ENCODE data around the gene C4orf17. TPM values are rescaled to one million over a fixed set of nuclear protein-coding genes. Genes with fewer than 3 reads are reported as not detected.

The C4orf17 gene
- not detected for total RNA-seq

DNA sequence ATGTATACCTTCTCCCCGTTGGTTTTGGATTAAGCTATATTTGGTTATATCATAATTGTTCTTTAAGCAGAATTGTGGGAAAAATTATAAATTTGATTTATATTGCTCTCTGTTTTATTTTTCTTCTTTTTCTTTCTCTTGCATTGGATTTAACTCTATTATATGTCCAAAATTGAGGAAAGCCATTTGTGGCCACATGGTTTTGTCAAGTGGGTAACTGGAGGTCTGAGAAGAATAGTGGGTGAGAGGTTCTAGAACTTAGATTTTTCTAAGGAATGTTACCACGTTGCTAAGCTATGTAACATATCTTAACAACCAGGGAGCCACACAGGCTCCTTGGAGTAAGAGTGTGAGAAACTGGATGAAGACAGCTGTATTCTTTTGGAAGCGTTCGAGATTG lies at the start of gene C4orf17:
Gene C4orf17, plus strand, starts transcription at position 301 of the 400 bp plus-strand sequence. CDS start 2,061 bp downstream, outside the sequence.
- TF ChIP-seq POLR2A (IDR thresholded peaks at IDR 0.05) (no peak), CTCF (IDR thresholded peaks at IDR 0.05 in 4 of 5, conservative IDR thresholded peaks at IDR 0.05 in 1 of 5) (no peak)
- no peak within 1 kb of the TSS for H3K4me3 ChIP-seq
- in situ Hi-C loops (cut with MboI; ENCODE audit: low sequenced_read_pairs in 4 of 4) (no loop called here), intact Hi-C loops (cut with DNase I; ENCODE audit: low total_unique reads) (no loop called here)
- ATAC-seq (no peak), DNase-seq (no peak)
- H3K27ac ChIP-seq, result no peak within 1 kb of the TSS
- H3K9me3 ChIP-seq, result no peaks in the 10 kb centered on the region
- no peaks in the 10 kb centered on the region for H3K27me3 ChIP-seq
- H3K4me1 ChIP-seq, result no peaks in the 10 kb centered on the region
- H3K36me3 ChIP-seq, result no peaks in the 10 kb centered on the region

- no peak for DNase-seq
- Histone ChIP-seq H3K4me3 (no peak overlapping the region), H3K4me1 (no peaks in the 10 kb centered on the region), H3K27ac (no peak overlapping the region), H3K27me3 (no peaks in the 10 kb centered on the region), H3K36me3 (no peaks in the 10 kb centered on the region), H3K9me3 (no peaks in the 10 kb centered on the region)
- TF ChIP-seq POLR2A (IDR thresholded peaks at IDR 0.05) (no peak), CTCF (IDR thresholded peaks at IDR 0.05 in 4 of 5, conservative IDR thresholded peaks at IDR 0.05 in 1 of 5) (no peak)
- ATAC-seq, result no peak
- in situ Hi-C loops (cut with MboI; ENCODE audit: low sequenced_read_pairs in 4 of 4), result loop anchor here in 2 of 4 donors (25.0 kb wide), 1 partner anchor 1000 kb away; no protein-coding TSS in a partner anchor
- intact Hi-C loops (cut with DNase I; ENCODE audit: low total_unique reads), result loop anchor here (2.0 kb wide), 1 partner anchor 995 kb away; no protein-coding TSS in a partner anchor
These were observed 49.0 kb upstream of the C4orf17 start for GRCh38 chr4:99461623-99462401.

DNA sequence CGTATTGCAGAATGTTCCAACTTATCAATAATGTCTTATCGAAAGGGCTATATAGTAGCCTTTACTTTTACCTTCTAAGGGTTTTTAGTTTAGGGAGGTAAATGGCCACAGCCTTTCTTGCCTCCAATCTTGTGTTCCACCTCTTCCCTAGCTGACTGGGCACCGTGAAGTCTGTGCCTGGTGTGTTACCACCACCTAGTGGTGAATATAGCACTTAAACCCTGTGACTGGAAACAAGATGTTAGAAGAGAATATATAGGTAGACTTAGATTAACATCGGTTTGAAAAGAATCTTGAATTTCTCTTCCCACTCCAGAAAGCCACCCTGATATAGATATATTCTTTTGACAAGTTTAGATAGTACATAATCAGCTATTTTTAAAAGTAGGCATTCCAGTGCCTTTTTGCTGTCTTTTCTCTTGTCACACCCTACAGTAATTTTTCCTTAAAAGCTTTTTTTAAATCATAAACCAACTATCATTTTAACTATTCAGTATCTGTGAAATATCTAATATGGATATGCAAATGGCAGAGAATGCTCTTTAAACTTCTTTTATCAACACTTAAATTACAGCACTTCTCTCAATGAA lies 47.9 kb upstream of the C4orf17 start:
- DNase-seq (peak; percentile 19 to 42), ATAC-seq (peak; percentile 70 to 82)
- H3K27ac ChIP-seq, result no peak overlapping the region
- in situ Hi-C loops (cut with MboI; ENCODE audit: low sequenced_read_pairs in 4 of 4), result loop anchor here in 2 of 4 donors (25.0 kb wide), 1 partner anchor 1001 kb away; no protein-coding TSS in a partner anchor
- H3K4me1 ChIP-seq, result no peaks in the 10 kb centered on the region
- H3K9me3 ChIP-seq, result no peaks in the 10 kb centered on the region
- TF ChIP-seq POLR2A (IDR thresholded peaks at IDR 0.05) (no peak), CTCF (IDR thresholded peaks at IDR 0.05 in 4 of 5, conservative IDR thresholded peaks at IDR 0.05 in 1 of 5) (peak; percentile 52 to 75 (median 66))
- no peaks in the 10 kb centered on the region for H3K27me3 ChIP-seq
- H3K36me3 ChIP-seq, result no peaks in the 10 kb centered on the region
- H3K4me3 ChIP-seq, result no peak overlapping the region
- intact Hi-C loops (cut with DNase I; ENCODE audit: low total_unique reads), result loop anchor here (1.0 to 2.0 kb wide), 2 partner anchors 345 to 996 kb away; no protein-coding TSS in a partner anchor

- intact Hi-C loops (cut with DNase I; ENCODE audit: low total_unique reads), result loop anchor here (1.0 to 2.0 kb wide), 2 partner anchors 345 to 997 kb away; no protein-coding TSS in a partner anchor
These were observed 47.3 kb upstream of the C4orf17 start for GRCh38 chr4:99463566-99463965.

More at GRCh38 chr4:99463566-99463965, 47.3 kb upstream of the C4orf17 start:
- Histone ChIP-seq H3K4me3 (no peak overlapping the region), H3K9me3 (no peaks in the 10 kb centered on the region), H3K27ac (no peak overlapping the region), H3K27me3 (no peaks in the 10 kb centered on the region), H3K36me3 (no peaks in the 10 kb centered on the region), H3K4me1 (no peaks in the 10 kb centered on the region)
- in situ Hi-C loops (cut with MboI; ENCODE audit: low sequenced_read_pairs in 4 of 4), result loop anchor here in 2 of 4 donors (25.0 kb wide), 1 partner anchor 1001 kb away; no protein-coding TSS in a partner anchor
- DNase-seq (no peak), ATAC-seq (no peak)
- no peak for TF ChIP-seq CTCF (IDR thresholded peaks at IDR 0.05 in 4 of 5, conservative IDR thresholded peaks at IDR 0.05 in 1 of 5)
- no peak for TF ChIP-seq POLR2A (IDR thresholded peaks at IDR 0.05)
